Measurements from ENCODE around the gene STAG1.
"Not testable (repeated sequence)": the region's sequence is repeated elsewhere in the genome, so short reads cannot be mapped to it uniquely, and the experiment has no call there.

STAG1 gene

GRCh38 chr3:136745916-136746315 lies 6.3 kb downstream of the STAG1 start:
- Histone ChIP-seq H3K79me2 (ENCODE audit: control insufficient read depth, insufficient read depth, low read length, unreplicated experiment) (peaks cover 96% of the 10 kb centered on the region), H3K4me3 (ENCODE audit: low read depth, low read length) (no peak overlapping the region), H3K4me1 (ENCODE audit: control insufficient read depth, insufficient read depth, low read length, unreplicated experiment) (peaks cover 14% of the 10 kb centered on the region), H2AFZ (ENCODE audit: low read length, unreplicated experiment) (no peak overlapping the region), H3K27ac (ENCODE audit: low read depth, low read length) (no peak overlapping the region), H3K27me3 (ENCODE audit: insufficient read depth, low read length) (no peaks in the 10 kb centered on the region), H3K36me3 (ENCODE audit: insufficient read depth, low read length) (peaks cover 7% of the 10 kb centered on the region)

- Histone ChIP-seq H3K27me3 (ENCODE audit: insufficient read depth, low read length) (no peaks in the 10 kb centered on the region), H3K27ac (ENCODE audit: low read depth, low read length) (no peak overlapping the region), H3K4me1 (ENCODE audit: control insufficient read depth, insufficient read depth, low read length, unreplicated experiment) (no peaks in the 10 kb centered on the region), H3K79me2 (ENCODE audit: control insufficient read depth, insufficient read depth, low read length, unreplicated experiment) (peaks cover 83% of the 10 kb centered on the region), H3K4me3 (ENCODE audit: low read depth, low read length) (no peak overlapping the region), H2AFZ (ENCODE audit: low read length, unreplicated experiment) (no peak overlapping the region), H3K36me3 (ENCODE audit: insufficient read depth, low read length) (peaks cover 7% of the 10 kb centered on the region)
Measured at GRCh38 chr3:136741063-136741462, 11.1 kb downstream of the STAG1 start.

- no peak overlapping the region for H2AFZ ChIP-seq (ENCODE audit: low read length, unreplicated experiment)
- H3K27me3 ChIP-seq (ENCODE audit: insufficient read depth, low read length) = no peaks in the 10 kb centered on the region
- H3K4me3 ChIP-seq (ENCODE audit: low read depth, low read length) = no peak overlapping the region
- H3K79me2 ChIP-seq (ENCODE audit: control insufficient read depth, insufficient read depth, low read length, unreplicated experiment) = peaks cover 77% of the 10 kb centered on the region
- no peak overlapping the region for H3K27ac ChIP-seq (ENCODE audit: low read depth, low read length)
- no peaks in the 10 kb centered on the region for H3K4me1 ChIP-seq (ENCODE audit: control insufficient read depth, insufficient read depth, low read length, unreplicated experiment)
- H3K36me3 ChIP-seq (ENCODE audit: insufficient read depth, low read length) = peaks cover 7% of the 10 kb centered on the region
Measured at GRCh38 chr3:136740351-136740958, 11.7 kb downstream of the STAG1 start.

GRCh38 chr3:136736950-136737349 lies 15.2 kb downstream of the STAG1 start:
- peaks cover 77% of the 10 kb centered on the region for H3K79me2 ChIP-seq (ENCODE audit: control insufficient read depth, insufficient read depth, low read length, unreplicated experiment)
- not testable (repeated sequence) for H2AFZ ChIP-seq (ENCODE audit: low read length, unreplicated experiment); H3K4me3 ChIP-seq (ENCODE audit: low read depth, low read length); H3K36me3 ChIP-seq (ENCODE audit: insufficient read depth, low read length); H3K27me3 ChIP-seq (ENCODE audit: insufficient read depth, low read length); H3K27ac ChIP-seq (ENCODE audit: low read depth, low read length)
- H3K4me1 ChIP-seq (ENCODE audit: control insufficient read depth, insufficient read depth, low read length, unreplicated experiment) = peaks cover 11% of the 10 kb centered on the region

- Histone ChIP-seq H3K79me2 (ENCODE audit: control insufficient read depth, insufficient read depth, low read length, unreplicated experiment) (peaks cover 77% of the 10 kb centered on the region), H3K4me1 (ENCODE audit: control insufficient read depth, insufficient read depth, low read length, unreplicated experiment) (peaks cover 18% of the 10 kb centered on the region), H2AFZ (ENCODE audit: low read length, unreplicated experiment) (no peak overlapping the region), H3K27ac (ENCODE audit: low read depth, low read length) (no peak overlapping the region), H3K36me3 (ENCODE audit: insufficient read depth, low read length) (no peaks in the 10 kb centered on the region), H3K4me3 (ENCODE audit: low read depth, low read length) (no peak overlapping the region), H3K27me3 (ENCODE audit: insufficient read depth, low read length) (no peaks in the 10 kb centered on the region)
Measured at GRCh38 chr3:136735103-136735502, 17.1 kb downstream of the STAG1 start.

GRCh38 chr3:136734382-136735070 lies 17.7 kb downstream of the STAG1 start:
- Histone ChIP-seq H3K4me1 (ENCODE audit: control insufficient read depth, insufficient read depth, low read length, unreplicated experiment) (peaks cover 19% of the 10 kb centered on the region), H3K36me3 (ENCODE audit: insufficient read depth, low read length) (no peaks in the 10 kb centered on the region), H2AFZ (ENCODE audit: low read length, unreplicated experiment) (no peak overlapping the region), H3K27ac (ENCODE audit: low read depth, low read length) (no peak overlapping the region), H3K27me3 (ENCODE audit: insufficient read depth, low read length) (no peaks in the 10 kb centered on the region), H3K79me2 (ENCODE audit: control insufficient read depth, insufficient read depth, low read length, unreplicated experiment) (peaks cover 78% of the 10 kb centered on the region), H3K4me3 (ENCODE audit: low read depth, low read length) (no peak overlapping the region)

GRCh38 chr3:136733317-136733833 lies 18.8 kb downstream of the STAG1 start:
- peaks cover 21% of the 10 kb centered on the region for H3K4me1 ChIP-seq (ENCODE audit: control insufficient read depth, insufficient read depth, low read length, unreplicated experiment)

GRCh38 chr3:136731274-136731884 lies 20.8 kb downstream of the STAG1 start:
- Histone ChIP-seq H3K79me2 (ENCODE audit: control insufficient read depth, insufficient read depth, low read length, unreplicated experiment) (peaks cover 84% of the 10 kb centered on the region), H3K4me3 (ENCODE audit: low read depth, low read length) (no peak overlapping the region), H3K36me3 (ENCODE audit: insufficient read depth, low read length) (no peaks in the 10 kb centered on the region), H3K27ac (ENCODE audit: low read depth, low read length) (no peak overlapping the region), H3K27me3 (ENCODE audit: insufficient read depth, low read length) (no peaks in the 10 kb centered on the region), H2AFZ (ENCODE audit: low read length, unreplicated experiment) (no peak overlapping the region), H3K4me1 (ENCODE audit: control insufficient read depth, insufficient read depth, low read length, unreplicated experiment) (peaks cover 21% of the 10 kb centered on the region)

More at GRCh38 chr3:136733317-136733833, 18.8 kb downstream of the STAG1 start:
- no peaks in the 10 kb centered on the region for H3K27me3 ChIP-seq (ENCODE audit: insufficient read depth, low read length)
- H3K79me2 ChIP-seq (ENCODE audit: control insufficient read depth, insufficient read depth, low read length, unreplicated experiment) = peaks cover 74% of the 10 kb centered on the region
- no peak overlapping the region for H3K4me3 ChIP-seq (ENCODE audit: low read depth, low read length)
- H3K27ac ChIP-seq (ENCODE audit: low read depth, low read length) = no peak overlapping the region
- no peaks in the 10 kb centered on the region for H3K36me3 ChIP-seq (ENCODE audit: insufficient read depth, low read length)
- no peak overlapping the region for H2AFZ ChIP-seq (ENCODE audit: low read length, unreplicated experiment)

GRCh38 chr3:136730595-136731273 lies 21.4 kb downstream of the STAG1 start:
- no peak overlapping the region for H3K4me3 ChIP-seq (ENCODE audit: low read depth, low read length)
- peaks cover 21% of the 10 kb centered on the region for H3K4me1 ChIP-seq (ENCODE audit: control insufficient read depth, insufficient read depth, low read length, unreplicated experiment)
- H2AFZ ChIP-seq (ENCODE audit: low read length, unreplicated experiment) = no peak overlapping the region
- no peak overlapping the region for H3K27ac ChIP-seq (ENCODE audit: low read depth, low read length)
- peaks cover 91% of the 10 kb centered on the region for H3K79me2 ChIP-seq (ENCODE audit: control insufficient read depth, insufficient read depth, low read length, unreplicated experiment)
- H3K36me3 ChIP-seq (ENCODE audit: insufficient read depth, low read length) = no peaks in the 10 kb centered on the region
- no peaks in the 10 kb centered on the region for H3K27me3 ChIP-seq (ENCODE audit: insufficient read depth, low read length)

- Histone ChIP-seq H3K4me3 (ENCODE audit: low read depth, low read length) (peak overlapping the region; percentile 69), H3K27me3 (ENCODE audit: insufficient read depth, low read length) (no peaks in the 10 kb centered on the region), H2AFZ (ENCODE audit: low read length, unreplicated experiment) (no peak overlapping the region), H3K4me1 (ENCODE audit: control insufficient read depth, insufficient read depth, low read length, unreplicated experiment) (peaks cover 15% of the 10 kb centered on the region), H3K27ac (ENCODE audit: low read depth, low read length) (peak overlapping the region; percentile 80), H3K36me3 (ENCODE audit: insufficient read depth, low read length) (no peaks in the 10 kb centered on the region), H3K79me2 (ENCODE audit: control insufficient read depth, insufficient read depth, low read length, unreplicated experiment) (peaks cover 89% of the 10 kb centered on the region)
Measured at GRCh38 chr3:136728918-136729317, 23.3 kb downstream of the STAG1 start.
